ENCODE results near the gene COX7B.

COX7B gene

DNA sequence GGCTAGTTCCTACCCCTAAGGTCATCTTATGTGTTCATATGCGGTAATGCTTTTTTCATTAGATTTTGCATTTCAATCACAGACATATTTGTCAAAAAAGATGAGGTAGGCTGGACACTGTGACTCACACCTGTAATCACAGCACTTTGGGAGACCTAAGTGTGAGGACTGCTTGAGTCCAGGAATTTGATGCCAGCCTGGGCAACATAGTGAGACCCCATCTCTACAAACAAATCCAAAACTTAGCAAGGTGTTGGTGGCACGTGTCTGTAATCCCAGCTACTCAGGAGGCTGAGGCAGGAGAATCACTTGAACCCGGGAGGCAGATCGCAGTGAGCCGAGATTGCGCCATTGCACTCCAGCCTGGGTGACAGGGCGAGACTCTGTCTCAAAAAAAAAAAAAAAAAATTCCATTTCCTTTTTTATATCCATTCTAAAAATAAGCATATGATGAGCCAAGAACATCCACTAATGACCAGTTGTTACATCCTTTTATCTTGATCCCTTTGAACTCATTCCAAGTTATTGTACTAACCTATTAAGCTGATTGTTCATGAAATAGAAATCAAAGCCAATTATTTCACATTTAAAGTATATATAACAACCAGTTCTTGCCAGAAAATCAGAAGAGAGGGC, 46.8 kb downstream of the COX7B start:
- DNase-seq, result no peak

DNA sequence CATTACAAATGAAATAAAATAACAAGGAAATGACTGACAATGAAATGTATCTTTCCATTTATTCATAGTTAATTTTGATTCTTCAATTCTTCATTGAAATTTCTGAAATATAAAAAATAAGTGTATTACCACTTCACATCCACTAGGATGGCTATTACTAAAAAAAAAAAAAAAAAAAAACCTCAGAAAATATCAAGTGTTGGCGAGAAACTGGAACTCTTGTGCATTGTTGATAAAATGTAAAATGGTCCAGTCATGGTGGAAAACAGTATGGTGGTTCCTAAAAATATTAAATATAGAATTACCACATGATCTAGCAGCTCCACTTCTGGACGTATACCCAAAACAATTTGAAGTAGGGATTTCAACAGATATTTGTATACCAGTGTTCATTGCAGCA, 47.3 kb downstream of the COX7B start:
- no peak for DNase-seq

DNA sequence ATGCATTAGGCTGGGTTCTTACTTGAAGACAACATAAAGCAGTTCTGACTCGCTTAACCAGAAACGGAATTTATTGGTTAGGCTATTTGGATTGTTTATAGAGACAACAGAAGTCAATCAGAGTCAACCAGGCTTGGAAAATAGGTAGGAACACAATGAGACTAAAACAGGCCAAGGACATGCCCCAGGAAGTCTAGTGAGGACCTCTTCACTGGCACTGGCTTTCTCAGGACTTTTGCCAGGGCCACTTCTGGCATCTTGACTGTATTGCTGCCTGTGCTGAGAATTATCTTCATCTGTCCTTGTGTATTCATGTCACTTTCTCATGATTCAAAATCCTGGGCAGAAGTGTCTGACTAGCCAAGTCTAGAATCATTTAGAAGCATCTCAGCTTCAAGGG, 50.6 kb downstream of the COX7B start:
- no peak for DNase-seq

DNA sequence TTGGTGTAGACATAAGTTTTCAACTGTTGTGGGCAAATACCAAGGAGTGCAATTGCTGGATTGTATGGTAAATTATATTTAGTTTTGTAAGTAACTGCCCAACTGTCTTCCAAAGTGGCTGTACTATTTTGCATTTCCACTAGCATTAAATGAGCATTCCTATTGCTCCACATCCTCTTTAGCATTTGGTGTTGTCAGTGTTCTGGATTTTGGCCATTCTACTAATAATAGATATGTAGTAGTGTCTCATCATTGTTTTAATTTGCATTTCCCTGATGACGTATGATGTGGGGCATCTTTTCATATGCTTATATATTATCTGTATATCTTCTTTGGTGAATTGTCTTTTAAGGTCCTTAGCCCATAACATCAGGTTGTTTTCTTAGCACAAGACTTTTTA, 52.9 kb downstream of the COX7B start:
- no peak for DNase-seq

DNA sequence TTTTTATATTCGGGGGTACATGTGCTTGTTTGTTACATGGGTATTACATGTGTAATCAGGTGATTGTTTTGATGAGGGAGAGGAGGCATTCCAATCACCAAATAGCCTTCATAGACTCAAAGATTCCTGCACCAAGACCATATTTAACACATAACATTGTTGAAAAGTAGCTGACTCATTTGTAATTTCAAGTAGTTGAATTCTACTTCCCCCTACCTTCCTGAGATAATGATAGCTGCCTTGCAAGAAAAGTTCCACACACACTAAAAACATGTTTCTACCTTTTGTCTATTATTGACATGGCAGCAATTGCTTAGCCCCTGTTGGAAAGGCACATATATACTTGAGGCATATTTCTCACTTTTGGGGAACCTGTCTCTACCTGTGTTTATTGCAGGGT, 54.0 kb downstream of the COX7B start:
- no peak for DNase-seq

DNA sequence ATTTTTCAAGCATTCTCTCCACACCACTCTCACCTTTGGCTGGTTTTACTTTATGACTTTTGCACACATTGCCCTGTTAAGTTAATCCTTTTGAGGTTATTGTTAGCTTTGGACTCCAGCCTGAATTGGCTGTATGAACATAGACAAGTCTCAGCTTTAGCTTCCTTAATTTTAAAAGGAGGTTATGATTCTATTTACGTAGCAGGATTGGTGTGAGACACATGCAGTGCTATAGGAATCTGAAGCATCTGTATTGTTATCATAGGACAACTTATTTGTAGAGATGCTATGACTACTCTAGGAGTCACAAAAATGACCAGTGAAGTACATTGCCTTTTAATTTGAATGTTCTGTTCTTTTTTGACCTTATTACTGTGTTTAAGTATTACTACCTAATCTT, 54.4 kb downstream of the COX7B start:
- DNase-seq, result no peak

Data from eye (tissue), 1 donor.